Kidney glomerular epithelial cell (primary cell): ENCODE results near the gene RMND1.
A peak's percentile ranks its signal among the peaks of the same experiment; 100 is the strongest.
"Not testable (repeated sequence)": the region's sequence is repeated elsewhere in the genome, so short reads cannot be mapped to it uniquely, and the experiment has no call there.

ENCODE experiments used
- DNase-seq: peaks from one replicate; lab custom pipeline; 2025; lab: John Stamatoyannopoulos, UW

The RMND1 gene

GRCh38 chr6:151451417-151451949 lies 443 bp downstream of the RMND1 start:
- no peak for DNase-seq

- DNase-seq: not testable (repeated sequence)
These were observed 998 bp downstream of the RMND1 start for GRCh38 chr6:151450928-151451327.

- no peak for DNase-seq
These were observed 3.3 kb downstream of the RMND1 start for GRCh38 chr6:151448623-151449022.

GRCh38 chr6:151447237-151447636 lies 4.7 kb downstream of the RMND1 start:
- no peak for DNase-seq

- peak; percentile 43 for DNase-seq
These were observed 6.4 kb downstream of the RMND1 start for GRCh38 chr6:151445482-151445881.

GRCh38 chr6:151443911-151444621 lies 7.9 kb downstream of the RMND1 start:
- peak; percentile 11 for DNase-seq

GRCh38 chr6:151443454-151443853 lies 8.5 kb downstream of the RMND1 start:
- DNase-seq: no peak

GRCh38 chr6:151442371-151442770 lies 9.6 kb downstream of the RMND1 start:
- no peak for DNase-seq

GRCh38 chr6:151441390-151442166 lies 10.3 kb downstream of the RMND1 start:
- DNase-seq: no peak

GRCh38 chr6:151440930-151441329 lies 11.0 kb downstream of the RMND1 start:
- DNase-seq: peak; percentile 34

GRCh38 chr6:151440498-151440897 lies 11.4 kb downstream of the RMND1 start:
- DNase-seq: no peak

GRCh38 chr6:151437401-151437800 lies 14.5 kb downstream of the RMND1 start:
- no peak for DNase-seq

- peak; percentile 95 for DNase-seq
These were observed 15.1 kb downstream of the RMND1 start for GRCh38 chr6:151436802-151437201.

- DNase-seq: peak; percentile 85
These were observed 15.6 kb downstream of the RMND1 start for GRCh38 chr6:151436300-151436699.

- DNase-seq: peak; percentile 42
These were observed 17.6 kb downstream of the RMND1 start for GRCh38 chr6:151434369-151434768.

- no peak for DNase-seq
These were observed 19.3 kb downstream of the RMND1 start for GRCh38 chr6:151432651-151433050.

GRCh38 chr6:151431337-151431736 lies 20.6 kb downstream of the RMND1 start:
- DNase-seq: no peak

GRCh38 chr6:151430886-151431285 lies 21.0 kb downstream of the RMND1 start:
- no peak for DNase-seq

- DNase-seq: no peak
These were observed 23.7 kb downstream of the RMND1 start for GRCh38 chr6:151428093-151428735.

- peak; percentile 56 for DNase-seq
These were observed 26.4 kb downstream of the RMND1 start for GRCh38 chr6:151425561-151425960.

GRCh38 chr6:151422981-151423380 lies 28.9 kb downstream of the RMND1 start:
- no peak for DNase-seq

- no peak for DNase-seq
These were observed 34.4 kb downstream of the RMND1 start for GRCh38 chr6:151417477-151417876.
